Esophagus muscularis mucosa (tissue), 4 donors: Measurements from ENCODE around the gene GSTA4. TPM values are rescaled to one million over a fixed set of nuclear protein-coding genes. Genes with fewer than 3 reads are reported as not detected.
A peak's percentile ranks its signal among the peaks of the same experiment; 100 is the strongest.

Source experiments
- DNase-seq: peaks from one replicate; pipeline ENCODE4 v3.0.0-alpha.2; 2017; ENCODE audit errors: extremely low spot score
- H3K27ac ChIP-seq, 4 donors: fragments of 200-600 bp; sonication (generic); replicated peaks in 1 of 4; 1 replicate in 3 of 4; 2 replicates in 1 of 4; pipeline ENCODE4 v1.5.1; 2016 to 2019; ENCODE audit warnings: mild to moderate bottlenecking in 1 of 4
- H3K27me3 ChIP-seq, 4 donors: fragments of 200-600 bp; sonication (generic); one replicate each; pipeline versions ENCODE4 v1.5.1 to v1.6.0; 2016 to 2019
- H3K36me3 ChIP-seq, 4 donors: fragments of 200-600 bp; sonication (generic); one replicate each; pipeline ENCODE4 v1.5.1; 2016 to 2019
- H3K4me1 ChIP-seq, 4 donors: fragments of 200-600 bp; sonication (generic); one replicate each; pipeline ENCODE4 v1.5.1; 2016 to 2019
- H3K4me3 ChIP-seq, 4 donors: fragments of 200-600 bp; sonication (generic); 1 replicate in 2 of 4; 2 replicates in 2 of 4; pipeline ENCODE4 v1.5.1; 2016 to 2019; ENCODE audit warnings: mild to moderate bottlenecking in 4 of 4, moderate library complexity in 1 of 4
- H3K9me3 ChIP-seq, 4 donors: fragments of 200-600 bp; sonication (generic); 1 replicate in 3 of 4; 2 replicates in 1 of 4; pipeline ENCODE4 v1.5.1; 2016 to 2019
- EP300 ChIP-seq: sonication (generic); formaldehyde crosslinking; IDR thresholded peaks from one replicate; pipeline ENCODE4 v1.6.1; 2017; ENCODE audit warnings: antibody characterized with exemption
- POLR2A ChIP-seq: fragments of 450-650 bp; IDR thresholded peaks from one replicate; pipeline ENCODE4 v1.6.1; 2017; ENCODE audit warnings: antibody characterized with exemption, moderate library complexity, mild to moderate bottlenecking, low read depth
- POLR2AphosphoS5 ChIP-seq, 2 donors: sonication (generic); formaldehyde crosslinking; IDR thresholded peaks; one replicate each; pipeline ENCODE4 v1.6.1; 2017; ENCODE audit warnings: antibody characterized with exemption in 2 of 2
- WGBS: methylation state at CpG from one replicate; pipeline ENCODE4 v1.1.5; 2018; 5-methylcytosine and 5-hydroxymethylcytosine counted together
- intact Hi-C: fragments of 100-400 bp; cut with DNase I; formaldehyde crosslinking; loops from one replicate; pipeline ENCODE4 v1.15.1; 2023
- total RNA-seq, 4 donors: library from RNA; depleted of rRNA; stranded (reverse); fragments of >200 nt; gene quantifications; one replicate each; pipeline versions ENCODE4 v1.1.0 to v1.2.1, GENCODE V29; 2016
- TF ChIP-seq, protein P1 (sequence below), 3 experiments: fragments of 200-600 bp in 2 of 3; fragments of 450-650 bp in 1 of 3; sonication (generic) in 2 of 3; IDR thresholded peaks; one replicate each; pipeline ENCODE4 v1.5.1; 2017 to 2019; ENCODE audit warnings: antibody characterized with exemption in 3 of 3, mild to moderate bottlenecking in 2 of 3, moderate library complexity in 1 of 3

Gene GSTA4
- total RNA-seq, 4 donors from 2014 or later: 16.6 to 23.2 (median 17.7) TPM

DNA sequence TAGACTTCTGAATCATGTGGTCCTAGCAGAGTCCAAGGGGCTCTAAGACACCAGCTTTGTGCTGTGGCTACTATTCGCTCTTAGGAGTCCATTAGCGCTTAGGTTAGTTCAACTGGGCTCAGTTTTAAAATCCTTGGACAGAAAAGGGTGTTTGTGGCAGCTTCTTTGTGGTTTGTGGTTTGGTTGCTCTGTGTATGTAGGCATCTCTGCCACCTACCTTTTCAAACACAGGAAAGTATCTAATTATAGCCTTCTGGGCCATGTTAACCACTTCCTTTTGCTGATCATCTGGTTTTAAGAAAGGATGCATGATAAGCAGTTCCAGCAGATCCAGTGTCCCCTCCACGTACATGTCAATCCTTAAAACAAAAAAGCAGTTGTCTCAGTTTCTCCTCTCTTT, 10.8 kb downstream of the GSTA4 start:
- Histone ChIP-seq H3K27ac (no peak overlapping the region), H3K27me3 (no peaks in the 10 kb centered on the region), H3K36me3 (peaks cover 8 to 54% (median 37%) of the 10 kb centered on the region in 4 donors), H3K9me3 (no peaks in the 10 kb centered on the region), H3K4me1 (no peaks in the 10 kb centered on the region), H3K4me3 (no peak overlapping the region)
- 66% methylated on average over 3 of the region's 3 CpGs for WGBS
- no peak for DNase-seq
- TF ChIP-seq, protein P1, sequence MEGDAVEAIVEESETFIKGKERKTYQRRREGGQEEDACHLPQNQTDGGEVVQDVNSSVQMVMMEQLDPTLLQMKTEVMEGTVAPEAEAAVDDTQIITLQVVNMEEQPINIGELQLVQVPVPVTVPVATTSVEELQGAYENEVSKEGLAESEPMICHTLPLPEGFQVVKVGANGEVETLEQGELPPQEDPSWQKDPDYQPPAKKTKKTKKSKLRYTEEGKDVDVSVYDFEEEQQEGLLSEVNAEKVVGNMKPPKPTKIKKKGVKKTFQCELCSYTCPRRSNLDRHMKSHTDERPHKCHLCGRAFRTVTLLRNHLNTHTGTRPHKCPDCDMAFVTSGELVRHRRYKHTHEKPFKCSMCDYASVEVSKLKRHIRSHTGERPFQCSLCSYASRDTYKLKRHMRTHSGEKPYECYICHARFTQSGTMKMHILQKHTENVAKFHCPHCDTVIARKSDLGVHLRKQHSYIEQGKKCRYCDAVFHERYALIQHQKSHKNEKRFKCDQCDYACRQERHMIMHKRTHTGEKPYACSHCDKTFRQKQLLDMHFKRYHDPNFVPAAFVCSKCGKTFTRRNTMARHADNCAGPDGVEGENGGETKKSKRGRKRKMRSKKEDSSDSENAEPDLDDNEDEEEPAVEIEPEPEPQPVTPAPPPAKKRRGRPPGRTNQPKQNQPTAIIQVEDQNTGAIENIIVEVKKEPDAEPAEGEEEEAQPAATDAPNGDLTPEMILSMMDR (IDR thresholded peaks at IDR 0.05): no peak
- TF ChIP-seq EP300: no peak
- no peak for TF ChIP-seq POLR2A
- intact Hi-C loops: no loop called here

DNA sequence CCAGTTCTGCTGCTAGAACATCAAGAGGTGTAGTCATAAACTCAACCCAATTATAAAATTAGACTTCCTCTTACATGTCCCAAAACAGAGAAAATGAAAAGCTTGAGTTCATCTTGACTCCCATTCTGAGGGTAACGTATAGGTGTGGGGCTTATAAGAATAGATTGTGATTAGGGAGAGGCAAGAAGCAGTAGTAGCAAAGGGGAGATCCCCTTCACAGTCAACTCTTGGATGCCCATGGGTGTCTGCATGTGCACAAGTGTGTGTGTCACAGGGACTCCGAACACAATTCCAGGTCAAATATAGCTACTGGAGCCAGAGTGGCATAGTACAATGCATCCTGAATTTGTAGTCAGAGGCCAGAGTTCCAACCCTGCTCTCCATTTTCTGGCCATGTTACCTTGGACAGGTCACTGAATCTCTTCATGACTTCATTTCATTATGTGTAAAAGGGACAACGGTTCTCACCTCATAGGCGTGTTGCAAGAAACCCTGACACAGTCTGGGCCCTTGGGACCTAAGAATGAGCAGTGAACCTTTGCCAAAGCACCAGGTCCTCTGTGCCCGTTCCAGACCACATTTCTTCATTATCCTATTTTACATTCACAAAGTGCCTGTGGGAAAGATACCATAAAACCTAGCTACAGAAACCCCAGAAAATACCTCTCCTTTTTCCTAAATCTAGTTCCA, 11.8 kb downstream of the GSTA4 start:
- Histone ChIP-seq H3K27me3 (no peaks in the 10 kb centered on the region), H3K9me3 (no peaks in the 10 kb centered on the region), H3K36me3 (peaks cover 8 to 48% (median 37%) of the 10 kb centered on the region in 4 donors), H3K27ac (no peak overlapping the region), H3K4me3 (no peak overlapping the region), H3K4me1 (no peaks in the 10 kb centered on the region)
- DNase-seq: no peak
- intact Hi-C loops: no loop called here
- no peak for TF ChIP-seq EP300
- TF ChIP-seq POLR2AphosphoS5 (IDR thresholded peaks at IDR 0.05): no peak
- no peak for TF ChIP-seq POLR2A
- WGBS: 97% methylated on average over 5 of the region's 5 CpGs

DNA sequence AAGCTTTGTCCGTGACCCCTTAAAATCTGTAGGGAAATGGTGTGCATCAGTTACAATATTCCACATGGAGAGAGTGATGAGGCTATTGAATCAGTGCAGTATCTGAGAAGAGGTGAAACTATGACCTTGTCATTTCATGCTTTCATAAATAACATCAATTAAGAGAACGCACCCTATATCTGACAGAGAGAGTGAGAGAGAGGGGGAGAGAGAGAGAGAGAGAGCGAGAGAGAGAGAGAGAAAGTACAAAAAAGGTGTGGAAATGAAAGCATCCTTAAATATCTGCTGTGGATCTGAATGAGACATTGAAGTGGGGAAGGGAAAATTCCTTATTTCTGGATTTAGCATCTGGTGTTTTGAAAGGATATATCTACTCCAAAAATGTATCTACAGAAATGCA, 12.4 kb downstream of the GSTA4 start:
- Histone ChIP-seq H3K27ac (no peak overlapping the region), H3K4me1 (no peaks in the 10 kb centered on the region), H3K9me3 (no peaks in the 10 kb centered on the region), H3K4me3 (no peak overlapping the region), H3K27me3 (no peaks in the 10 kb centered on the region), H3K36me3 (peaks cover 8 to 48% (median 37%) of the 10 kb centered on the region in 4 donors)
- intact Hi-C loops: no loop called here
- 93% methylated on average over 3 of the region's 3 CpGs for WGBS
- TF ChIP-seq POLR2AphosphoS5 (IDR thresholded peaks at IDR 0.05) (no peak), POLR2A (no peak), EP300 (no peak)
- TF ChIP-seq, protein P1 (IDR thresholded peaks at IDR 0.05): no peak
- DNase-seq: no peak

DNA sequence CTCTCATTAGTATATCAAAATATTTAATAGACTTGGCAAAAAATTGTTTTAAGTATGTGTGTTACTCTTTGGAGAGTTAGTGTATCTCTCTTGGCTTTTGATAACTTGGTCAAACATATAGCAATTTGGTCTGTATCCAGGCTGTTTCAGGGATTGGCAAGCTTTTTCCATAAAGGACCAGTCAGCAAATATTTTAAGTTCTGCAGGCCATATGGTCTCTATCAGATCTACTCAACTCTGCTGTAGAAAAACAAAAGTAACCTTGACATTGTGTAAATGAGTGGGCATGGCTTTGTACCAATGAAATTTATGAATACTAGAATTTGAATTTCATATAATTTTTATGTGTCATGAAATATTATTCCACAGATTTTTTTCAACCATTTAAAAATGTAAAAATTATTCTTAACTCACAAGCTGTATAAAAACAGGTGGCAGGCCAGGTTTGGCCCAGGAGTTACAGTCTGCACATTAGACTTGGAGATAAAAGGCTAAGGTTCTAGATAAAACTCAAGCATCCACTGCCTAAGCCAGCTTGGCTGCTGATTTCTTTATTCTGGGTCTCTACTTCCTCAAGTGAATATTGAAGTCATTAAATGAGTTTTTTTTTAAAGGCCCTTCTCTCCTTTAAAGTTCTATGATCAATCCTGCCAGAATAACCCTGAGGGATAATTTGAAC, 13.7 kb downstream of the GSTA4 start:
- Histone ChIP-seq H3K27me3 (no peaks in the 10 kb centered on the region), H3K9me3 (no peaks in the 10 kb centered on the region), H3K36me3 (peaks cover 8 to 49% (median 33%) of the 10 kb centered on the region in 4 donors), H3K4me3 (no peak overlapping the region), H3K4me1 (no peaks in the 10 kb centered on the region), H3K27ac (no peak overlapping the region)
- TF ChIP-seq, protein P1 (IDR thresholded peaks at IDR 0.05): no peak
- TF ChIP-seq EP300 (no peak), POLR2AphosphoS5 (IDR thresholded peaks at IDR 0.05) (no peak), POLR2A (no peak)
- DNase-seq: no peak
- intact Hi-C loops: no loop called here

DNA sequence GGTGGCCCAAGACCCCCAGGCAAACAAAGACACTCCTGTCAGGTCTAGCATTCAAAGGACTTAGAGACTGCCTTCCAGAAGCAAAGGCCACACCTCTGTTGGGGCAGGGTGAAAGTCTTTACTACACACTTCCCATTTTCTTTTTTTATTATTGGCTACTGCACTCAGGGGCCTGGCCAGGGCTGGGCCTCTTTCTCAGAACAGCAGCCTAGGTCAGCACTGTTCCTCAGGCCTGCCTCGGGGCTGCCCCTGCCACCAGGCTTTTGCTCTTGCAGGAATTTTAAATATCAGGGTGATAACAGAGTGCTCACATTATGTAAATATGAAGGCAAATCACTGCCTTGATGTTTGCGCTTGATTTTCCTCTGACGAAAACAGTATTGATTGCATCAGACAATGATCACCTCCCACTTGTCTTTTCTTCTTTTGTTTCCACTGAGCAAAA, 18.5 kb downstream of the GSTA4 start:
- Histone ChIP-seq H3K9me3 (no peaks in the 10 kb centered on the region), H3K27me3 (no peaks in the 10 kb centered on the region), H3K4me3 (no peak overlapping the region), H3K4me1 (no peaks in the 10 kb centered on the region), H3K36me3 (peaks cover 0 to 6% (median 0%) of the 10 kb centered on the region in 4 donors), H3K27ac (no peak overlapping the region)
- intact Hi-C loops: no loop called here
- DNase-seq: peak; percentile 86
- TF ChIP-seq, protein P1 (IDR thresholded peaks at IDR 0.05): no peak
- TF ChIP-seq POLR2A (no peak), POLR2AphosphoS5 (IDR thresholded peaks at IDR 0.05) (no peak), EP300 (no peak)
- WGBS: 93% methylated on average over 3 of the region's 3 CpGs
